ENCODE results near the gene MTERF4. TPM values are rescaled to one million over a fixed set of nuclear protein-coding genes. Genes with fewer than 3 reads are reported as not detected.

MTERF4 gene
- polyA plus RNA-seq, 3 donors, result 15.5 to 37.4 (median 17.8) TPM

DNA sequence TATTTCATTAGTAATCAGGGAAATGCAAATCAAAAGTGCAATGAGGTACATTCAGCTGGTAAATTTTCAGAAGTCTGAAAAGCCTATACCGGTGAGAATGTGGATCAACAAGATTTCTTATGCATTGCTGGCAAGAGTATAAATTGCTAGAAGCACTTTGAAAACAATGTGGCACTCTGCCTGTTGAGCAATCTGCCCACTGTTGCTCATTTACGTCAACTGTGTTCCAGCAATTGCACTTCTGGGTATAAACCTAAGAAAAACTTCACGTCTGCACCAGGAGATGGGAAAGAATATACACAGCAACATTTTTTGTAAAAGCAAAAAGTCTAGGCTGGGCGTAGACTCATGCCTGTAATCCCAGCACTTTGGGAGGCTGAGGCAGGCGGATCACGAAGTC is 40.8 kb downstream of the MTERF4 start:
- Histone ChIP-seq H3K9me3 (replicated peaks in 1 of 2; ENCODE audit: control insufficient read depth in 1 of 2, insufficient read depth in 1 of 2, low read length in 2 of 2) (no peaks in the 10 kb centered on the region), H3K4me3 (replicated peaks in 1 of 3; ENCODE audit: low read depth in 2 of 3, low read length in 3 of 3) (no peak overlapping the region), H3K4me2 (replicated peaks; ENCODE audit: extremely low read depth, low read length, poor library complexity, severe bottlenecking) (no peak overlapping the region), H3K9ac (ENCODE audit: insufficient read depth, low read length, poor library complexity, severe bottlenecking) (no peak overlapping the region), H3K79me2 (ENCODE audit: insufficient read depth, low read length) (no peaks in the 10 kb centered on the region), H3K27ac (ENCODE audit: low read depth in 1 of 2, low read length in 2 of 2) (no peak overlapping the region), H2AFZ (ENCODE audit: insufficient read depth, low read depth, low read length, poor library complexity, severe bottlenecking) (no peak overlapping the region), H3K36me3 (replicated peaks in 1 of 2; ENCODE audit: control insufficient read depth in 1 of 2, insufficient read depth in 2 of 2, low read length in 2 of 2) (no peaks in the 10 kb centered on the region), H4K20me1 (ENCODE audit: insufficient read depth, low read length) (no peaks in the 10 kb centered on the region), H3K4me1 (ENCODE audit: control insufficient read depth in 1 of 2, insufficient read depth in 2 of 2, low read length in 2 of 2) (no peaks in the 10 kb centered on the region), H3K27me3 (ENCODE audit: control insufficient read depth in 2 of 2, insufficient read depth in 2 of 2, low read length in 2 of 2) (no peaks in the 10 kb centered on the region)
- intact Hi-C loops (cut with micrococcal nuclease), result no loop called here
- Mint-ChIP-seq H3K36me3 (no peaks in the 10 kb centered on the region), H3K4me3 (no peak overlapping the region), H3K27me3 (ENCODE audit: low read depth in 3 of 3) (peaks cover 7 to 22% (median 11%) of the 10 kb centered on the region in 3 donors), H3K9me3 (no peaks in the 10 kb centered on the region), H3K4me1 (peaks cover 3% of the 10 kb centered on the region), H3K27ac (no peak overlapping the region)
- 83% methylated on average over 6 of the region's 6 CpGs for WGBS (ENCODE audit: insufficient coverage)
- TF ChIP-seq, protein P1, sequence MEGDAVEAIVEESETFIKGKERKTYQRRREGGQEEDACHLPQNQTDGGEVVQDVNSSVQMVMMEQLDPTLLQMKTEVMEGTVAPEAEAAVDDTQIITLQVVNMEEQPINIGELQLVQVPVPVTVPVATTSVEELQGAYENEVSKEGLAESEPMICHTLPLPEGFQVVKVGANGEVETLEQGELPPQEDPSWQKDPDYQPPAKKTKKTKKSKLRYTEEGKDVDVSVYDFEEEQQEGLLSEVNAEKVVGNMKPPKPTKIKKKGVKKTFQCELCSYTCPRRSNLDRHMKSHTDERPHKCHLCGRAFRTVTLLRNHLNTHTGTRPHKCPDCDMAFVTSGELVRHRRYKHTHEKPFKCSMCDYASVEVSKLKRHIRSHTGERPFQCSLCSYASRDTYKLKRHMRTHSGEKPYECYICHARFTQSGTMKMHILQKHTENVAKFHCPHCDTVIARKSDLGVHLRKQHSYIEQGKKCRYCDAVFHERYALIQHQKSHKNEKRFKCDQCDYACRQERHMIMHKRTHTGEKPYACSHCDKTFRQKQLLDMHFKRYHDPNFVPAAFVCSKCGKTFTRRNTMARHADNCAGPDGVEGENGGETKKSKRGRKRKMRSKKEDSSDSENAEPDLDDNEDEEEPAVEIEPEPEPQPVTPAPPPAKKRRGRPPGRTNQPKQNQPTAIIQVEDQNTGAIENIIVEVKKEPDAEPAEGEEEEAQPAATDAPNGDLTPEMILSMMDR (IDR thresholded peaks at IDR 0.05), result no peak
- no peak for DNase-seq

DNA sequence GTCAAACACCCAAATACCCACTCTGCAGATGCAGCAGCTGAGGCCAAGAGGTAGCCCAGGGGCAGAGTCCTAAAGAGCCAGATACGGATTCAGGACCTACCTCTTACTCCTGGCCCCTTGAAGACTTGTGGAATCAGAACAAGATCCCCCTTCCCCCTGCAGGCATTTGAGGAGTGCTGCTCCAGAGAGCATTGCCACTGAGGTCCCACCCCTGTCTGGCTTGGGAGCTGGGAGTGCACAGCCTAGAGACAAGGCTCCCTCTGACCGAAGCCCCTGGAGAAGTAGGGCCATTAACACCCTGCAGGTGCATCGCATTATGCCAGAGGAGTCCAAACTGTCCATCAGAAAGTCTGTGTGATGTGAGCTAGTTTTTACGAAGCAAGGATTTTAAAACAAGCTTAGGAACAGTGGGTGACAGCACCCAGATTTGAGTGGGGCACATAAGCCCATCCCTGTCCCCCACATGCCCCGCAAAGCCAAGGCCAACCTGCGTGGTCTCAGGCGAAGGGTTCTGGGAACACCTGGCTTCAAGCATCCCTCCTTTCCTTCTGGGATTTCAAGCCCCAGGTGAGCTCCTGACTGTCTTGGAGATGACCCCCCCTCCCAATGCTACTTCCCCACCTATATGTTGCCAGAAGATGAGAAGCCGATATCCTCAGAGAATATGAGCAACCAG is 48.4 kb downstream of the MTERF4 start:
- no peak overlapping the region for H3K4me3 ChIP-seq (replicated peaks in 1 of 3; ENCODE audit: low read depth in 2 of 3, low read length in 3 of 3)
- Mint-ChIP-seq H3K4me1 (no peaks in the 10 kb centered on the region), H3K27me3 (ENCODE audit: low read depth in 3 of 3) (peaks cover 0 to 3% (median 2%) of the 10 kb centered on the region in 3 donors), H3K9me3 (no peaks in the 10 kb centered on the region), H3K27ac (no peak overlapping the region), H3K36me3 (no peaks in the 10 kb centered on the region), H3K4me3 (no peak overlapping the region)
- TF ChIP-seq, protein P1 (IDR thresholded peaks at IDR 0.05), result no peak
- no peaks in the 10 kb centered on the region for H3K4me1 ChIP-seq (ENCODE audit: control insufficient read depth in 1 of 2, insufficient read depth in 2 of 2, low read length in 2 of 2)
- H3K9ac ChIP-seq (ENCODE audit: insufficient read depth, low read length, poor library complexity, severe bottlenecking), result no peak overlapping the region
- no peaks in the 10 kb centered on the region for H3K27me3 ChIP-seq (ENCODE audit: control insufficient read depth in 2 of 2, insufficient read depth in 2 of 2, low read length in 2 of 2)
- H3K4me2 ChIP-seq (replicated peaks; ENCODE audit: extremely low read depth, low read length, poor library complexity, severe bottlenecking), result no peak overlapping the region
- H3K79me2 ChIP-seq (ENCODE audit: insufficient read depth, low read length), result no peaks in the 10 kb centered on the region
- WGBS (ENCODE audit: insufficient coverage), result 97% methylated on average over 7 of the region's 8 CpGs
- intact Hi-C loops (cut with micrococcal nuclease), result no loop called here
- no peaks in the 10 kb centered on the region for H3K36me3 ChIP-seq (replicated peaks in 1 of 2; ENCODE audit: control insufficient read depth in 1 of 2, insufficient read depth in 2 of 2, low read length in 2 of 2)
- DNase-seq, result no peak
- no peak overlapping the region for H2AFZ ChIP-seq (ENCODE audit: insufficient read depth, low read depth, low read length, poor library complexity, severe bottlenecking)
- H4K20me1 ChIP-seq (ENCODE audit: insufficient read depth, low read length), result no peaks in the 10 kb centered on the region
- H3K9me3 ChIP-seq (replicated peaks in 1 of 2; ENCODE audit: control insufficient read depth in 1 of 2, insufficient read depth in 1 of 2, low read length in 2 of 2), result no peaks in the 10 kb centered on the region
- H3K27ac ChIP-seq (ENCODE audit: low read depth in 1 of 2, low read length in 2 of 2), result no peak overlapping the region
